ENCODE measurements around the gene EHD1.
"Not testable (repeated sequence)": the region's sequence is repeated elsewhere in the genome, so short reads cannot be mapped to it uniquely, and the experiment has no call there.

EHD1 gene

GRCh38 chr11:64846998-64847666 is 31.3 kb downstream of the EHD1 start:
- H3K4me3 ChIP-seq (ENCODE audit: low read depth, low read length) = no peak overlapping the region
- DNase-seq (ENCODE audit: low read depth) = no peak
- peak; percentile 92 for TF ChIP-seq CTCF (IDR thresholded peaks at IDR 0.05; ENCODE audit: low read depth, low read length, missing control alignments)

GRCh38 chr11:64845776-64846129 is 32.7 kb downstream of the EHD1 start:
- not testable (repeated sequence) for DNase-seq (ENCODE audit: low read depth); H3K4me3 ChIP-seq (ENCODE audit: low read depth, low read length)

GRCh38 chr11:64845129-64845775 is 33.2 kb downstream of the EHD1 start:
- DNase-seq (ENCODE audit: low read depth) = no peak
- H3K4me3 ChIP-seq (ENCODE audit: low read depth, low read length) = no peak overlapping the region; the same call in 1 of the 2 replicates
- TF ChIP-seq CTCF (IDR thresholded peaks at IDR 0.05; ENCODE audit: low read depth, low read length, missing control alignments) = no peak

GRCh38 chr11:64844330-64845128 is 33.9 kb downstream of the EHD1 start, which contains the start of gene CDC42BPG:
Gene CDC42BPG (minus strand): TSS chr11:64844653. CDS start chr11:64844569, 84 bp downstream.
- peak within 1 kb of the TSS; percentile 37 for H3K4me3 ChIP-seq (ENCODE audit: low read depth, low read length)
- DNase-seq (ENCODE audit: low read depth) = no peak

GRCh38 chr11:64843686-64844329 is 34.6 kb downstream of the EHD1 start:
- peak overlapping the region; percentile 37 for H3K4me3 ChIP-seq (ENCODE audit: low read depth, low read length)
- TF ChIP-seq CTCF (IDR thresholded peaks at IDR 0.05; ENCODE audit: low read depth, low read length, missing control alignments) = no peak

More at GRCh38 chr11:64844330-64845128, 33.9 kb downstream of the EHD1 start, which contains the start of gene CDC42BPG:
- TF ChIP-seq CTCF (IDR thresholded peaks at IDR 0.05; ENCODE audit: low read depth, low read length, missing control alignments) = peak; percentile 63

GRCh38 chr11:64842851-64843685 is 35.4 kb downstream of the EHD1 start:
- DNase-seq (ENCODE audit: low read depth) = no peak
- no peak for TF ChIP-seq CTCF (IDR thresholded peaks at IDR 0.05; ENCODE audit: low read depth, low read length, missing control alignments)
- no peak overlapping the region for H3K4me3 ChIP-seq (ENCODE audit: low read depth, low read length)

More at GRCh38 chr11:64843686-64844329, 34.6 kb downstream of the EHD1 start:
- DNase-seq (ENCODE audit: low read depth) = no peak
